Forelimb muscle (tissue), 1 donor: ENCODE measurements around the gene NTF3. TPM values are rescaled to one million over a fixed set of nuclear protein-coding genes. Genes with fewer than 3 reads are reported as not detected.

Source experiments
- DNase-seq: peaks from one replicate; pipeline ENCODE4 v3.0.0-alpha.2; 2013; ENCODE audit warnings: low read depth
- polyA plus RNA-seq: library from polyadenylated mRNA; unstranded; fragments of 120-200 nt; gene quantifications from one replicate; pipeline ENCODE4 v1.2.1, GENCODE V29; 2013; ENCODE audit not compliant: insufficient read length

Gene NTF3
- 2.8 TPM for polyA plus RNA-seq

GRCh38 chr12:5432011-5432400 lies at the start of gene NTF3:
TSS of gene NTF3 (plus strand) at chr12:5432108. CDS start at chr12:5432325, 217 bp downstream.
- DNase-seq, result no peak

DNA sequence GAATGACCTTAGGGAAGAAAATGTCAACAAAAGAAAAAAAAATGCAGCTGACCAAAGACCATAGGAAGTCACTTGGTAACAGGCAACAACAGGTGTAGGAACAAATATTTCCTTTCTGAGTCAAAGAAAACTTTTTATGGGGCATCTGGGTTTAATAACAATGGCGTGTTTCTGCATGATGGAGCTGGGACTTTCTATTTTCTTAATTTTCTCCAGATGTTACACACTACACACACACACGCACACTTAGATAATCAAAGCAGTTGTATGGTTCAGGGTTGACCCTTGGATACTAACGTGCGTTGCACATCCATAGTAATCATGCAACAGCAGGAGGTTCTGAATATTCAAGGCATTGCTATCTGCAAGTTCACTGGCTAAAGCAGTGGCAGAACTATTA lies 47.9 kb upstream of the NTF3 start:
- DNase-seq, result no peak

DNA sequence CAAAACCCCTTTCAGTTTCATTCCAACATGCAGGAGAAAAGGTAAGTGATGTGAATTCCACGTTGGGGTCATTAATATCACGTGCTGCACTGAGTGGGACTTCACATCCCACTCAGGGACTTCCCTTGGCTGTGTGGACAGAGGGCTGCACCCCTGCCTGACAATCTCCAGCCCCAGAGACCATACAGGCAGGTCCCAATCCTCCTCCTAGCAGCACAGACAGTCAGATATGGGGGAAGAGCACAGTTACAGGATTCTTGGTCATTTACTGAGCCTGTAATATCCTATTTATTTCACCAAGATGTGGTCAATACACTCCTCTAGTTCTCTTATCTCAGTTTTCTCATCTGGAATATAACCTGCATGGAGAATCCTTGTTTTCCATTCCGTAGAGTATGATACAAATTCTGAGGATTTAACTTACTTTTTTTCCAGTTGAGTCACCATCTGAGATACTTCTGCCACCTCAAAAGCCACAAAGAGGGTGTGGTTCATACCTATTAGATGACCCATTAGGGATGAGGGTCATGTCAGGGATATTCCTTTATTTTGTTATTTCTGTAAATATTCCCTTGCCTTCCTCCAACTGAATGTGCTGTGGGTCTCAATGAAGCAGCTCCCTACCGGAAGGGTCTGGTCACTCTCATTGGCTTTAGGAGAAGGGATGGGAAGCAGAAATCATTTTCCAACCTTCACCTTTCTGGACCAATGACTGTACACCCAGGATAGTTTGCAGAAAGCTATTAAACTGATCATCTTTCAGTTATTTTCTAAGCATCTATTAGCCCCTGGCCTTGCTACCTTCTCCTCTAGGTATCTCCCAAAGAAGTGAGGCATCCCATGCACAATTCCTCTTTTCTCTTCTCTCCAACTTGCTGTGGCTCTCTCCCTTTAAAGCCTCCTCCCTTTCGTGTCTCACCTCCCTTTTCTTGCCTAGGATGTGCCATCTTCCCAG lies 43.0 kb upstream of the NTF3 start:
- no peak for DNase-seq

DNA sequence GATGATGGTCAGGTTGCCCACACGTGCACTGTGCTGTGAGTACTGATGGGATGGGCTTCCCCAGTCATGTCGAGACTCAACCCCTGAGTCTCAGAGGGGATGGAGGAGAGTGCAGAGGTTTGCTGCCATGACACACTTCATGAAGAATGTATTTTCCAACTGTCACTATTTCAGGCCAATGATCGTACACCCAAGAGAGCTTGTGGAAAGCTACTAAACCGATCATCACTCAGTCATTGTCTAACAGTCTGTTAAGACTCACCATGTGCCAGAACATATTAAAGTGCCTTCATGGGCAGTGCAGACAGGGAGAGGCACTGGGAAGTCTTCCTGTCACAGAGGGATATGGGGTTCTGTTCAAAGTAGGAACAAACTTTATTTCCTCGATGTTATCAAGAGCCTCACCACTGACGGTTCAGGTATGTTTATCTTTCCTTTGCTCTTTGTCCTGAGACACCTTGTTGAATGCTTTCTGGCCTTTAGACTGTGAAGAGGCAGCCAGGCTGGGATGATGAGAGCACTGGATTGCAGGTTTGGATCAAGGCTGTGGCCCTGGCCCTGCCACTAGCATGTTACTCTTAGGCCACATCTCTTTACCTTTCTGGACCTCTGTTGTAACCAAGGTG lies 41.6 kb upstream of the NTF3 start:
- no peak for DNase-seq

DNA sequence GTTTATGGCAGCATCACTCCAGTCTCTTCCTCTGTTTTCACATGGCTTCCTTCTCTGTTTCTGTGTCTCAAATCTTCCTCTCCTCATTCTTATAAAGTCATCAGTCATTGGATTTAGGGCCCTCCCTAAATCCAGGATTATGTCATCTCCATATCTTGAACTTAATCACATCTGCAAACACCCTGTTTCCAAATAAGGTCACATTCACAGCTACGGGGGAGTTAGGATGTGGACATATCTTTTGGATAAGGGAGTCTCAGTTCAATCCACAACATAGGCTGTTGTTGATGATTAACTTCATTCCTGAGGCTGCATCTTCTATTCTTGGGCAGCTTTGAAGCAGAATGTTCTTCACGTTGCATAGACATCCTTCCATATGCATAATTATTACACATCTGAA lies 40.3 kb upstream of the NTF3 start:
- DNase-seq, result no peak

DNA sequence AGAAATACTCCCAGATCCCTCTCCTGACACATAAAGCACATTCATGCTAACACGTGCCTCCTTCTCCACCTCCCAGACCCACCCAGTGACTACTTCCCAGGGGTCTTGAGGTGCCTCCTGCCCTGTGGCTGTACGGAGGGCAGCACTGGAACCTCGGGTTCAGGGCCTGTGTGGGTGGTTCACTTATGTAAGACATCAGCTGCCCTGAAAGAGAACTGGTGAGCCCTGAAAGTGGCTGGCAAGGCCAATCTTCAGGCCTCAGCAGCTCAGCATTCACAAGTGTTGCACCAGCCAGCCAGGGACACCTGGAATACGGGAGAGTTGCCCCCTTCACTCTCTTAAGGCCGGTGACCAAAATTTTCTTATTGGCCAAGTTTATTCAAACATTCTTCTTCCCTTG lies 38.9 kb upstream of the NTF3 start:
- DNase-seq, result no peak

DNA sequence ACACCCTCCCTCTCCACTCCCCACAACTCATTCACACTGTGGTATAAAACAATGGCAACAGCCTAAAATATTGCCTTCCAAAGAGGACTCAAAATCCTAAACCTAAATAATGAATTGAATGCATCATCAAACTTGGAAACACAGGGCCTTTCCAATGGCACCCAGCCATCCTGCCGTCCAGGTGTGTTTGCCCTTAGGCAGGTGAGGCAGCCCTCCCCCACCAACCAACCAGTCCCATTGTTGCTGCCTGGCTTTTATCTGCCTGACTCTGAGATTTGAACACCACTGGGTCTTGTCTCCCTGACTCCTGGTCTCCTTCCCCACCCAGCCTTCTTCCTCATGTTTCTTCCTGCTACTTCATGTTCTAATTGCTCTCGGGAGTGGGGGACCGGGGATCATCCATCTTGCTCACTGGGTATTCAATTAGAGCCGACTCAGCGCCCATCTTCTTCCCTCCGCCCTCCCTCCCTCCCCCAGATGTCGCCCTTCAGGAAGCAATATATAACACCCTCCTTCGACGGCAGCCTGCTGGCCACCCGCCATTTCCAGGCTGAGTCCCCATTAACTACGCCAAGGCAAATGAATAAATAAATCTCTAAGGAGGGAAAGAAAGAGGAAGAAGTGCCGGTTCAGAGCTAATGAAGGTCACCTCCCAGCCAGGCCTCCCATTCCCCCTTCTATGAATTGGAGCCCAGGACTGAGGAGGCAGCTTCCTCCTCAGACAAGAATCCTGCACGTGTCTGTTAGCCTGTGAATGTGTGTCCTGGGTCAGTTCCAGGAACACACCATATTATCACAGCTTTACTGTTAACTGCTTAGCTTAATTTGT lies 36.3 kb upstream of the NTF3 start:
- DNase-seq, result no peak

DNA sequence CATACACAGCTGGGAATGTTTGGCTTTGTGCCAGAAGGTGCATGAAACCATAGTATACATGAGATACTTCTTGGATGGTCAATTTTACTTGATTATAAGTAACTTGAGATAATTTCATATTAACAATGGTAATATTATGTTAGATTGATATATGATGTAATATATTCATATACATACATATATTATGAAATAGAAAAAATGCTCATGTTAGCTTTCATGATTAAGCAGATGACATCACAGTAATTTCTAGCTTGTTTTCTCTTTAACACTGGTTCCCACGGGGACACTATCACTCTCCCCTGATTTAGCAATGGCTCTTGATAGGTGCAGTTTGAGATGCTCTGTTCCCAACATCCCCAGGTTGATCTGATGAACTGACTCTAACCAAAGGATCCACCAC lies 35.4 kb upstream of the NTF3 start:
- no peak for DNase-seq

- DNase-seq, result no peak
Measured at GRCh38 chr12:5399266-5399665, 32.6 kb upstream of the NTF3 start.

DNA sequence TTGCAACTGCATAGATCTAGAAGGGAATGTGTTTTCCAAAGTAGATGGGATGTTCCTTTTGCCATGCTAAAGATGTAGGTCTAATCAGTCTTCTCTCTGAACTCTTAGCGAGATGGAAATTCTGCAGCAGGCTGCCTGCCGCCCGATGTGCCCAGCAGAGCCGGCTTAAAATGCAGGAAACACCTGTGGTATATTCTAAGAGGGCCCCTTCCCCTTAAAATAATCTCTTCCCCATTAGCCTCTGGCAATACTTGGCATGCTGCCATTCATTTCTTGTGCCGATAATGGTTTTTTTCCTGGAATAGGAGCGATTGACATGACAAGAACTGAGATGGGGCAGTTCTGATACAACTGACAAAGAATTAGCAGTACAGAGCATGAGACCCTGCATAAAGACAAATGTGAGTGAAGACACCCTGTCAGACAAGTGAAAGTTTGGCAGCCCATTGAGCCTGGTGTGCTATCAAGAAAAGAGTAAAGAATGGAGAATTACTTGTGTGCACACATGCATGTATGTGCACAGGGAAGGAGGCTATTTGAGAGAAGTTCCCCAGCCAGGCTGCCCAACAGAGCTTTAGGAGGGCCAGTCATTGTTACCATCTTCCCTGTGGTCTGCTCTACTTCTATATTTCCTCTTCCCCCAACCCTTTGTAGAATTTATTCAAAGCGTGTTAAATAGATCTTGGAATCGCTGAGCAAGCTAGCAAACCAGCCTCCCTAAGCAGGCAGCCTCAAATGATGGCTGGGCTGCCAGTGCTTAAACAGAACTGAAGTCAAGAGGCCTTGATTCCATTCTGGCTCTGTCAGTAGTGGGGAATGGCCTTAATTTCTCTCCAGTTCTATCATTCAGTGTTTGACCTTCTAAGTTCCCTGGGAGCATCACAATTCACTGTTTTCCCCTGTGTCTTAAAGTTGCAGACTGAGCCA lies 29.6 kb upstream of the NTF3 start:
- DNase-seq, result no peak

DNA sequence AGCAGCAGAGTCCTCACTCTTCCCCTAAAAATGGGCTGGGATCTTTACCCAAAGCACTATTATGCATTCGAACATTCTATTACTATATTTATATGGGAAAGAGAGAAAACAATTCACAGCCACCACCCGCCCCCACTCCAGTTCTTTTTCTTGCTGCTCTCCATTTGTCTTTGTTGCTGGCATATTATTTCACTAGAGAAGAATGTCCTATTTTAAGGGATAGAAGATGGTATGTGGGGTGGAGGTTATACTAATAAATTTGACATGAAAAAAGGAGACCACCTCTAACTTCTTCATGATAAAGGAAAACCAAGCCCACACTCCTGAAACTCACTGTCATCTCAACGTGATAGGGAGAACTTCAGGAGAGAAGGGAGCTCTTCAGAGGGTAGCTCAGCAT lies 28.5 kb upstream of the NTF3 start:
- DNase-seq, result no peak

GRCh38 chr12:5407034-5407856 lies 24.7 kb upstream of the NTF3 start:
- no peak for DNase-seq

DNA sequence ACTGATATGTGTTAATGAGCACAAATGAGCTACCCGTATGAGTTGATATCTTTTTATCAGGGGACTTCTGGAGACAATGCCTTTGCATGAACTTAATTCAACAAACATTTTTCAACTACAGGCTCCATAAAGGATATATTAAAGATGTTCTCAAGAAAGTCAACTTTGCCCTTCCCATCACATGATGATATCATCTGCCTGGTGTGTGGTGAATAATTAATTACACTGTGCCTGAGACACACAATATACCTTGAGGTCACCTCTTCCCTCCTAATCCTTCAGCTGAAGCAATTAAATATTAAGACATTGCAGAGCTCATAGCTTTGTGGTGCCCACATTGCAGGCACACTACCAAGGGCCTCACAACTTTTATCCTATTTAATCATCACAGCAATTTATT lies 22.3 kb upstream of the NTF3 start:
- DNase-seq, result no peak

- DNase-seq, result no peak
Measured at GRCh38 chr12:5416571-5416970, 15.3 kb upstream of the NTF3 start.

GRCh38 chr12:5417500-5417899 lies 14.4 kb upstream of the NTF3 start:
- no peak for DNase-seq

GRCh38 chr12:5428332-5429221 lies 3.3 kb upstream of the NTF3 start:
- DNase-seq, result no peak

GRCh38 chr12:5429741-5430557 lies 2.0 kb upstream of the NTF3 start:
- DNase-seq, result no peak
